ENCODE data around the gene FLT3LG. TPM values are rescaled to one million over a fixed set of nuclear protein-coding genes. Genes with fewer than 3 reads are reported as not detected.

The FLT3LG gene
- total and polyA plus RNA-seq, 2 donors from 2014 or later, result 7.4 to 12.5 TPM

GRCh38 chr19:49430172-49430677, 43.8 kb upstream of the FLT3LG start:
- Histone ChIP-seq H3K9ac (ENCODE audit: low read length in 3 of 3) (no peak overlapping the region), H3K36me3 (ENCODE audit: control insufficient read depth in 2 of 3, insufficient read depth in 3 of 3, low read length in 3 of 3) (no peaks in the 10 kb centered on the region), H3K27ac (ENCODE audit: low read depth in 2 of 2, low read length in 2 of 2) (no peak overlapping the region), H3K4me3 (ENCODE audit: low read length in 3 of 3) (no peak overlapping the region), H3K9me3 (ENCODE audit: control insufficient read depth in 2 of 3, insufficient read depth in 1 of 3, low read length in 3 of 3) (no peaks in the 10 kb centered on the region), H3K27me3 (ENCODE audit: control insufficient read depth, insufficient read depth, low read length) (peaks cover 62% of the 10 kb centered on the region), H3K4me1 (ENCODE audit: control insufficient read depth in 2 of 3, insufficient read depth in 2 of 3, low read depth in 1 of 3, low read length in 3 of 3) (no peaks in the 10 kb centered on the region)
- intact Hi-C loops (cut with DNase I), result loop anchor here (10.0 kb wide), 1 partner anchor 205 kb away; no protein-coding TSS in a partner anchor
- DNase-seq (no peak), FAIRE-seq (no peak)
- no peak for TF ChIP-seq CTCF (IDR thresholded peaks at IDR 0.05; ENCODE audit: borderline replicate concordance, extremely low read depth, insufficient read depth)

- Histone ChIP-seq H3K4me3 (ENCODE audit: low read length in 3 of 3) (no peak overlapping the region), H3K9ac (ENCODE audit: low read length in 3 of 3) (no peak overlapping the region), H3K9me3 (ENCODE audit: control insufficient read depth in 2 of 3, insufficient read depth in 1 of 3, low read length in 3 of 3) (no peaks in the 10 kb centered on the region), H3K27ac (ENCODE audit: low read depth in 2 of 2, low read length in 2 of 2) (no peak overlapping the region), H3K4me1 (ENCODE audit: control insufficient read depth in 2 of 3, insufficient read depth in 2 of 3, low read depth in 1 of 3, low read length in 3 of 3) (no peaks in the 10 kb centered on the region), H3K27me3 (ENCODE audit: control insufficient read depth, insufficient read depth, low read length) (peaks cover 60% of the 10 kb centered on the region), H3K36me3 (ENCODE audit: control insufficient read depth in 2 of 3, insufficient read depth in 3 of 3, low read length in 3 of 3) (no peaks in the 10 kb centered on the region)
- no peak for FAIRE-seq
- TF ChIP-seq CTCF (IDR thresholded peaks at IDR 0.05; ENCODE audit: borderline replicate concordance, extremely low read depth, insufficient read depth), result no peak
- intact Hi-C loops (cut with DNase I), result loop anchor here (10.0 kb wide), 1 partner anchor 206 kb away; no protein-coding TSS in a partner anchor
- DNase-seq, result no peak
Observed at GRCh38 chr19:49430678-49431329, 43.2 kb upstream of the FLT3LG start.

GRCh38 chr19:49431330-49431749, 42.7 kb upstream of the FLT3LG start:
- Histone ChIP-seq H3K9me3 (ENCODE audit: control insufficient read depth in 2 of 3, insufficient read depth in 1 of 3, low read length in 3 of 3) (no peaks in the 10 kb centered on the region), H3K27ac (ENCODE audit: low read depth in 2 of 2, low read length in 2 of 2) (no peak overlapping the region), H3K36me3 (ENCODE audit: control insufficient read depth in 2 of 3, insufficient read depth in 3 of 3, low read length in 3 of 3) (no peaks in the 10 kb centered on the region), H3K9ac (ENCODE audit: low read length in 3 of 3) (no peak overlapping the region), H3K4me3 (ENCODE audit: low read length in 3 of 3) (no peak overlapping the region), H3K27me3 (ENCODE audit: control insufficient read depth, insufficient read depth, low read length) (peaks cover 59% of the 10 kb centered on the region), H3K4me1 (ENCODE audit: control insufficient read depth in 2 of 3, insufficient read depth in 2 of 3, low read depth in 1 of 3, low read length in 3 of 3) (no peaks in the 10 kb centered on the region)
- DNase-seq (no peak), FAIRE-seq (no peak)
- TF ChIP-seq CTCF (IDR thresholded peaks at IDR 0.05; ENCODE audit: borderline replicate concordance, extremely low read depth, insufficient read depth), result no peak
- intact Hi-C loops (cut with DNase I), result loop anchor here (10.0 kb wide), 1 partner anchor 207 kb away; no protein-coding TSS in a partner anchor

Measured in kidney (tissue), 14 donors.